Dermis blood vessel endothelial cell (primary cell): ENCODE measurements around the gene ENPEP. TPM values are rescaled to one million over a fixed set of nuclear protein-coding genes. Genes with fewer than 3 reads are reported as not detected.
"Not testable (repeated sequence)": the region's sequence is repeated elsewhere in the genome, so short reads cannot be mapped to it uniquely, and the experiment has no call there.

ENCODE experiments used
- DNase-seq: peaks from one replicate; pipeline ENCODE4 v3.0.0; 2010
- total RNA-seq: library from RNA; depleted of rRNA; stranded (reverse); fragments of >200 nt; gene quantifications from 2 replicates; pipeline ENCODE4 v1.2.3, GENCODE V29; 2014

ENPEP gene, protein sequence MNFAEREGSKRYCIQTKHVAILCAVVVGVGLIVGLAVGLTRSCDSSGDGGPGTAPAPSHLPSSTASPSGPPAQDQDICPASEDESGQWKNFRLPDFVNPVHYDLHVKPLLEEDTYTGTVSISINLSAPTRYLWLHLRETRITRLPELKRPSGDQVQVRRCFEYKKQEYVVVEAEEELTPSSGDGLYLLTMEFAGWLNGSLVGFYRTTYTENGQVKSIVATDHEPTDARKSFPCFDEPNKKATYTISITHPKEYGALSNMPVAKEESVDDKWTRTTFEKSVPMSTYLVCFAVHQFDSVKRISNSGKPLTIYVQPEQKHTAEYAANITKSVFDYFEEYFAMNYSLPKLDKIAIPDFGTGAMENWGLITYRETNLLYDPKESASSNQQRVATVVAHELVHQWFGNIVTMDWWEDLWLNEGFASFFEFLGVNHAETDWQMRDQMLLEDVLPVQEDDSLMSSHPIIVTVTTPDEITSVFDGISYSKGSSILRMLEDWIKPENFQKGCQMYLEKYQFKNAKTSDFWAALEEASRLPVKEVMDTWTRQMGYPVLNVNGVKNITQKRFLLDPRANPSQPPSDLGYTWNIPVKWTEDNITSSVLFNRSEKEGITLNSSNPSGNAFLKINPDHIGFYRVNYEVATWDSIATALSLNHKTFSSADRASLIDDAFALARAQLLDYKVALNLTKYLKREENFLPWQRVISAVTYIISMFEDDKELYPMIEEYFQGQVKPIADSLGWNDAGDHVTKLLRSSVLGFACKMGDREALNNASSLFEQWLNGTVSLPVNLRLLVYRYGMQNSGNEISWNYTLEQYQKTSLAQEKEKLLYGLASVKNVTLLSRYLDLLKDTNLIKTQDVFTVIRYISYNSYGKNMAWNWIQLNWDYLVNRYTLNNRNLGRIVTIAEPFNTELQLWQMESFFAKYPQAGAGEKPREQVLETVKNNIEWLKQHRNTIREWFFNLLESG
- 0.14 and 1.5 TPM in 2 replicates for total RNA-seq

- DNase-seq = no peak
Measured at GRCh38 chr4:110475881-110476818, at the start of gene ENPEP. TSS of gene ENPEP (plus strand) at chr4:110476155. CDS start at chr4:110476415, 260 bp downstream.

DNA sequence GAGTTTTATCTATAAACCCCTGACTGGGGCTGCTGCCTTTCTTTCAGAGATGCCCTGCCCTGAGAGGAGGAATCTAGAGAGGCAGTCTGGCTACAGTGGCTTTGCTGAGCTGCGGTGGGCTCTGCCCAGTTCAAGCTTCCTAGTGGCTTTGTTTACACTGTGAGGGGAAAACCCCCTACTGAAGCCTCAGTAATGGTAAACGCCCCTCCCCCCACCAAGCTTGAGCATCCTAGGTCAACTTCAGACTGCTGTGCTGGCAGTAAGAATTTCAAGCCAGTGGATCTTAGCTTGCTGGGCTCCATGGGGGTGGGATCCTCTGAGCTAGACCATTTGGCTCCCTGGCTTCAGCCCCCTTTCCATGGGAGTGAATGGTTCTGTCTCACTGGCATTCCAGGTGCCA is 44.1 kb upstream of the ENPEP start:
- not testable (repeated sequence) for DNase-seq

DNA sequence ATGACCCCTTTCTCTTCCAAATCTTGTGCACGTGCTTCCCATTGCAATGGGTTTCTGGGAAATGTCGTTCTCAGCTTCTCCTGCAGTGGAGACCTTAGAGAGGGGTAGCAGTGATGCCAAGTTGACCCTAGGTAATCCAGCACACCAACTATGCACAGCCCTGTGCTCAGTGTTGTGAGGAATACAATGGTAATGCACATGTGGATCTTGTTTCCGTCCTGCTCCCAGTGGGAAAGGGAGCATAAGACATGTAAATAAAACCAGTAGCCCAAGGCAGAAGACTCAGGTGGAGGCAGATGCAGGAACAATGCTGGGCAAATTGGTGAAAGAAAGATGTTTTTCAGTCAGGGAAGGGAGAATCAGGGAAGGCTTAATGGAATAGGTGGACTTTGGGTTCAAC is 38.7 kb upstream of the ENPEP start:
- DNase-seq = not testable (repeated sequence)

DNA sequence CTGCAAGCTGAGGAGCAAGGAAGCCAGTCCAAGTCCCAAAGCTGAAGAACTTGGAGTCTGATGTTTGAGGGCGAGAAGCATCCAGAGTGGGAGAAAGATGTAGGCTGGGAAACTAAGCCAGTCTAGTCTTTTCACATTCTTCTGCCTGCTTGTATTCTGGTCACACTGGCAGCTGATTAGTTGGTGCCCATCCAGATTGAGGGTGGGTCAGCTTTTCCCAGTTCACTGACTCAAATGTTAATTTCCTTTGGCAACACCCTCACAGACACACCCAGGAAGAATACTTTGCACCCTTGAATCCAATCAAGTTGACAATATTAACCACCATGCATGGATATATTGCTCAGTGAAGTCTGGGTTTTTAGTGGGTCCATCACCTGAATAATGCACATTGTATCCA is 36.7 kb upstream of the ENPEP start:
- not testable (repeated sequence) for DNase-seq

GRCh38 chr4:110442309-110442708 is 33.6 kb upstream of the ENPEP start:
- no peak for DNase-seq

DNA sequence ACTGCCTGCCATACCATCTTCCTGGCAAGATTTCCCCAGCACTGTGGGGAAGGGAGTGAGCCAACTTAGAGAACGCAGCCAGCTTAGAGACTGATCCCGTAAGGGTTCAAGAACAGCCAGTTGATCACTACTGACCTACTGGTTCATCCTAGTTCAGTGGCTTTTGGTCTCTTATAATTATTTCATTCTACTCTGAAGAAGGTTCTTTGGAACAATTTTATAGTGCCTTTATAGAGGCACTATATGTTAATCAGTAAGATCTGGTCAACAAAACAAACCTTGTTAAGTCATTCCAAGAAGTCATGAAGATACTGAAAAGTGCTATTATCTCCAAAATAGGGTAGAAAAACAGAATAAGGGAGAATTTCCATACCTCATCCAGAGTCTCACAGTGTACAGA is 33.2 kb upstream of the ENPEP start:
- DNase-seq = no peak

DNA sequence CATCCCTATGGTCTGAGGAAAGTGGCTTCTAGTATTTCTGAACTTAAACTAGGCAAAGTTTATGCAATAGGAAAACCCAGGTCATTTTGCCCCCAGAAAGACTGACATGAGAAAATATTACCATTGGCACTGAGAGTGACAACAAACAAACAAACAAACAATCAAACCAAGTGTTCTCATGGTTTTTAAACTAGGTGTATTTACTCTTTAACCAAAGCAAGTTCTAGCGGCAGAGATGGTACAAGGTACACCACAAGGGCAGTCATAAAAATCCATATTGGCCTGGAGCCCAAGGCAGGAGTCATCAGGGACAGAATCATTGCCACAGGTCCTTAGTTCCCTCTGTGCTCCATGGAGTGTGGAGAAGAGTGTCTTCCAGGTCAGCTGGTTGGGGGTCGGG is 26.0 kb upstream of the ENPEP start:
- no peak for DNase-seq

DNA sequence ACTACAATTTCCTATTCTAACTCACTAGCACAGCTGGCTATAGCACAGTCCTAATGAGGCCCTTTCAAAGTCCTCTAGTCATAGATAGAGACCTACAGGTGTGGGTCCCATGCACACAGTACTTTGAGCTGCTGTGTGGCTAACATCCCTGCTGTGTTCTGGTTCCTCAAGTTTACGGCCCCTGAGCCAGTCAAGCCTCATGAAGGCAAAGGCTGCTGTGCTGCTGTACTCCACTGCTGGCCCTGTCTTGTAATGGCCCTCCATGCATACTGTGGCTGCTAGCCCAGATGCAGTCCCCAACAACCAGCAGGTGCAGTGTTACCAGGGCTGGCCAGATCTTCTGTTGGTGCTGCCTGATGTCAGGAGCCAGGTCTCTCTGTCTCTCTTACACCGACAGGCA is 23.4 kb upstream of the ENPEP start:
- DNase-seq = no peak

- DNase-seq = no peak
Measured at GRCh38 chr4:110454441-110454840, 21.5 kb upstream of the ENPEP start.

GRCh38 chr4:110458494-110459266 is 17.3 kb upstream of the ENPEP start:
- DNase-seq = no peak

- DNase-seq = no peak
Measured at GRCh38 chr4:110460074-110460746, 15.7 kb upstream of the ENPEP start.

DNA sequence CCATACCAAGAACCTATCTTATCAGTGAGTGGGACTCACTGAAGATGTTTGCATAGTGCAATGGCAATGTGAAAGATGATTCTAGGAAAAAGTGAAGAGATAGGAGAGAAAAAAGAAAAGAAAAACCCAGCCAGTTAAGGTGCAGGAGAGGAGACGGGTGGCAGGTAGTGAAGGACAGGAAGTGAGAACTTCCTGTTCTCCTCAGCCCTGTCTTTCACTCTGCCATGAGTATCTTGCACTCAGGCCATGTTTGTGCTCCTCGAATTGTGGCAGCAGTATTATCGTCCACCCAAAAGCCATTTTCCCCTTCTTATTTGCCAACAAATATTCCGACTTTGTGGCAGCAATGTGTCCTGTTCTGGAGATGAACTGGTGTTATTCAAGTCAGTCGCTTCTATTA is 8.6 kb upstream of the ENPEP start:
- no peak for DNase-seq

- no peak for DNase-seq
Measured at GRCh38 chr4:110472583-110473329, 3.2 kb upstream of the ENPEP start.

DNA sequence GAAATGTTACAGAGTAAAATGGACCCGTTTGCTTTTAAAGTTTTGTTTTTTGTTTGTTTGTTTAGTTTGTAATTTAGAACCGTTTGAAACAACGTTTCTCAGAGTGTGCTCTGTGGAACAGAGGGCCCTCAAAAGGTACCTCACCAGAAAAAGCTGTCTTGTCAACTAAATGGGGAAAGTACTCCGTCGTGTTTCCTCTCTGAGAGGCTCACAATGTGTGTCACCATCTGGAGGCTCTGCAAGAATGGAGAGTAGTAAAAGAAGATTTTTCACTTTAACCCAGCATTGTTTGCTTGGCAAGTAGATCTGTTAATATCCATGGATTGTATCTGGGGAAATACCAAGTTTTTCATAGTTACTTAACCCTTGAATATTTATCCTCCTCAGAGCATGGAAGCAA is 1.5 kb upstream of the ENPEP start:
- DNase-seq = no peak

DNA sequence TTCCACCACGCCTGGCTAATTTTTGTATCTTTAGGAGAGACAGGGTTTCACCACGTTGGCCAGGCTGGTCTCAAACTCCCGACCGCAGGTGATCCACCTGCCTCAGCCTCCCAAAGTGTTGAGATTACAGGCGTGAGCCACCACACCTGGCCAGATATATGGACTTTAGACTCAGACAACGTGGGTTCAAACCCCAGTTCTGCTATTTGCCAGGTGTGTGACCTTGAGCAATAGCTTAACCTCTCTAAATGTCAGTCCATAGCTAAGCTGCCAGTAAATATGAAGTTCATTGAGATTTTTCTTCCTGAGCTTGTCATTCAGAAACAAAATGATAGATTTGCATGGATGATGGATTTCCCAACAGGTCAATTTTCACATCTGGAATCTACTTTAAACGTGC is 875 bp upstream of the ENPEP start:
- DNase-seq = not testable (repeated sequence)

- no peak for DNase-seq
Measured at GRCh38 chr4:110477836-110478235, 1.9 kb downstream of the ENPEP start.

DNA sequence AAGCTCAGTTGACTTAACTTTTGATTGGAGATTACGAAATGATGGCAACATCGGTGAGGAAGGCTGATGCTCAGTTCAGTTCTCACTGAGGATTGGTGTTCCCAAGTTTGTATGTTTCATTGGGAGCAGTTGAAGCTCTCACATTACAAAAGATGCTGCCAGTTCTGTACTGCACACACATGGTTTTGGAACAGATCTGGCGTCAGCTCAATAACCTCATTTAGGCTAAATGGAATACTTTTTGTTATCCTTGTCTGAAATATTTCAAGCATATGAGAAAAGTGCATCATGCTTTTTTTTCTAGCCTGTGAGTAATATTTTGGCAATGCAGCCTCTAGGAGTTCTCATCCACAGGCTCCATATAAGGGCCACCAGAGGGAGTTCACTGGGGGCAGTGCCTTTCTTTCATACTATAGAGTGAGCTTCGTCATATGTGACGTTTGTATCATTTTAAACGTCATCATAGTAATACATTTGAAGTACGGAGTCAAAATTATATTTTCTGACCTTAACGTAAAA is 4.1 kb downstream of the ENPEP start:
- no peak for DNase-seq

GRCh38 chr4:110480746-110481271 is 4.9 kb downstream of the ENPEP start:
- no peak for DNase-seq

- no peak for DNase-seq
Measured at GRCh38 chr4:110483516-110483915, 7.6 kb downstream of the ENPEP start.

GRCh38 chr4:110484029-110484428 is 8.1 kb downstream of the ENPEP start:
- DNase-seq = no peak
